Fibroblast of skin of left quadriceps (primary cell): ENCODE results near the gene TMTC2.
"Not testable (repeated sequence)": the region's sequence is repeated elsewhere in the genome, so short reads cannot be mapped to it uniquely, and the experiment has no call there.

Experiments used
- DNase-seq, 2 experiments: peaks; one replicate each; pipeline ENCODE4 v3.0.0-alpha.2; 2013; ENCODE audit warnings: low read depth in 2 of 2

TMTC2 gene

DNA sequence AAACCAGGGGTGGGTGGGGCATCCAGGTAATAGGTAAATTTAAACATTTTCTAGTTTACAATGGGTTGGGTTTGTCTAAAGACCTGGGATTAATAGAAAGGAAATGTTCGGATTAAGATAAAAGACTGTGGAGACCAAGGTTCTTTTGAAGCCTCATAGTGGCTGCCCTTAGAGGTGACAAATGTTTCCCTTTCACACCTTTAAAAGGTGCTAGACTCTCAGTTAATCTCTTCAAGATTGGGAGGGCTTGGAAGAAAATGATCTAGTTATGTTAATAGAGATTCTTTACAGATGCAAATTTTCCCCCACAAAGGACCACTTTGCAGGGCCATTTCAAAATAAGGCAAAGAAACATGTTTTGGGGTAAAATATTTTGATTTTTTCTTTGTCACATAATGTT is 39.0 kb downstream of the TMTC2 start:
- DNase-seq, result no peak

DNA sequence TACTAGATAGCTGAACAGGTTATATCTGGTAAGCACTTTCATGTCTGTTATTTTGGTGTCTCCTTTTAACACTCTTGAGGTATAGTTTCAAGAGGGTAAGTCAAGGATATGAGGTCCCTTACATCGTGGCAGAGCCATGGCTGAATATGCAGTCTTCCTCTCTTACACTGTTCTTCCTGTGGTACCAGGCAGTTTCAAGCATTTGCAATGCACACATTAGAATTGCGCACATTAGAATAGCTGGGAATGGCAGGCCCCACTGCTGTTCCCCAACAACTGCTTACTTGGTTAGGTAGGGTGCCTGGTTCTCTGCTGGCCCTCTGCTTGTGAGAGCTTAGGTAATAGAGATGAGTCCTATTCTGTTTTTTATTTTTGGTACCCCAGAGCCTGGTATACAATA is 41.2 kb downstream of the TMTC2 start:
- no peak for DNase-seq

GRCh38 chr12:82728710-82729109 is 42.0 kb downstream of the TMTC2 start:
- no peak for DNase-seq

GRCh38 chr12:82730953-82731459 is 44.3 kb downstream of the TMTC2 start:
- DNase-seq, result peak; percentile 12 to 15

GRCh38 chr12:82740129-82741000 is 53.7 kb downstream of the TMTC2 start:
- peak; percentile 46 to 47 for DNase-seq

DNA sequence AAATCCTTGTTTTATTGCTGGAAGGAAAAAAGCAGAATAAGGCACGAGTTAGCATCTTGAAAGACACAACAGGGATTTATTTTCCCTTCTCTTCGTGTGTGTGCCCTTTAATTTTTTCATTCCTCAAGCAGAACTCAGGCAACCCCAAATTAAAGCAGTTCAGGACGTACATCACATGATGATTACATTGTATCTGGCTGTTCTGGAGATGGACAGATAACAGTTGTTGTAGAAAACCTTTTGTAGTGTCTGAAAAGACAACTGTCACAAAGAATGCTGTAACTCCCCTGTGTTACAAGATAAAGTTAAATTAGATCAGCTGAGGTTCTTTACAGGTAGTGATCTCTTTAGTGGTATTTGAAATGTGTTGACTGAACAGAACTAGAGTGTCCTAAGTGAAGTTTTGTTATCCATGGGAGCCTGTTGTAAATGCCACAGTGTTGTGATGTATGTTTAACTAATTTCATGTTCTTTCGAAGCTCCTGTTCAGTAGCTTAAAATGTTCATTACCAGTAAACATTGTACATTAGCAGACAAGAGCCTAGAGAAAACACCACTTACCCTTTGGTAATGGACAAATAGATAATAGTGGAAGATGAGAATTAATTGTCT is 58.5 kb downstream of the TMTC2 start:
- no peak for DNase-seq

- no peak for DNase-seq
Measured at GRCh38 chr12:82745807-82746206, 59.1 kb downstream of the TMTC2 start.

GRCh38 chr12:82746668-82747067 is 60.0 kb downstream of the TMTC2 start:
- DNase-seq, result no peak

GRCh38 chr12:82749015-82749414 is 62.3 kb downstream of the TMTC2 start:
- DNase-seq, result no peak

GRCh38 chr12:82754856-82755255 is 68.2 kb downstream of the TMTC2 start:
- no peak for DNase-seq

DNA sequence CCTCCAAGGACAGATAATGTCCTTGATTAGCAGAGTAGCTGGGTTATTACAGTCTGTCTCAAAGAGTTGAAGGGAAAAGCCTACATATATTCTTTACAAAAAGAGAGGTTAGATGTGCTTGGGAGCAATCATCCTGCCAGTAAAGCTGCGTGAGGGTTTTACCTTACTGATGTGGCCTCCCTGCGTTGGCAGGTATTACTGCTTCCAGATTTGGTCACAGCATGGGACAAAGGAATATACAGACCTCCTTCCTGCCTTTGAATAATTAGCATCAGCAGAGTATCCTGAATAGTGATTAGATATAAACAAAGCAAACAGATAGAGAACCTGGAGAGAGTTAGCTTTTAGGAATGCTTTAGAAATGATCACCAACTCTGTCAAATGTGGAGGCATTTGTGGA is 69.6 kb downstream of the TMTC2 start:
- DNase-seq, result no peak

- DNase-seq, result no peak
Measured at GRCh38 chr12:82757059-82757458, 70.4 kb downstream of the TMTC2 start.

DNA sequence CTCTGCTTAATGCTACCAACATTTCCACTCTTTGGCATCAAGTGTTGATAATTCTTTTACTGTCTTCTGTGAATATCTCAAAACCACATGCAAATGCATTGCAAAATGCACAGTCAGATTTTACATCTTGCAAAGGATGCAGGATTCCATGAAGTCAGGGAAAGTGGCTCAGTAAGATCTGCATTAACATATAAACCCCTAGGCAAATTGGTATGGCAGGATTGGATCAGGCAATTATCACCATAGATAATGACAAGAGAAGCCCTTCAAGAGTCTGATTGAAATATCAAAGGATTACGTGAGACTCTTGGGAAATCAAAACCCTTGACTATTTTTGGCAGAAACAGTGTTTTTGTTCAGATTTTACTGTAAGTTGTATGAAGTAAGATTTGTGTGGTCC is 71.0 kb downstream of the TMTC2 start:
- DNase-seq, result no peak

DNA sequence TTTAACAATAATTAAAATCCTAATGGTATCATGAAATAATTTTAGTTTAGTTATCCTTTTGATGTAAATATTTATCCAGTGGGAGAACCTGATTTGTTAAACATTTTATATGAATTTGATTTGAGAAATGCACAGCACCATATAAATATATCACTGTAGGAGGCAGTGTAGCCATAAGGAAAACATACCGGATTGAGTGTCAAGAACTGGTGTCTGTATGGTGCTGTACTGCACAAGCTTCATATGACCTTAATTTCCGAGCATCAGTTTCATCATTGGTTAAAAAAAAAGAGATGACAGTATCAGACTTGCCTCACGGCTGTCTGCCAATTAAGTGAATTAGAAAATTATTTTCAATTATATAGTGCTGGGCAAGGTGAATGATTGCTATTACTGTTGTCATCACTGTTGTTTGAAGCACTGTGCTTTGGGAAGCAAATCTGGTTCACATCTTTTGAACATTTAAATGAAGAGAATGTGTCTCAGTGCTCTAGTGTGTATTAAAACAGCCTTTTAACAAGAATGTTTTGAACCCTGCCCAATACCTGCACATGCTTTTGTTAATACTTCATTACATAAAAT is 72.1 kb downstream of the TMTC2 start:
- peak; percentile 3 to 9 for DNase-seq

DNA sequence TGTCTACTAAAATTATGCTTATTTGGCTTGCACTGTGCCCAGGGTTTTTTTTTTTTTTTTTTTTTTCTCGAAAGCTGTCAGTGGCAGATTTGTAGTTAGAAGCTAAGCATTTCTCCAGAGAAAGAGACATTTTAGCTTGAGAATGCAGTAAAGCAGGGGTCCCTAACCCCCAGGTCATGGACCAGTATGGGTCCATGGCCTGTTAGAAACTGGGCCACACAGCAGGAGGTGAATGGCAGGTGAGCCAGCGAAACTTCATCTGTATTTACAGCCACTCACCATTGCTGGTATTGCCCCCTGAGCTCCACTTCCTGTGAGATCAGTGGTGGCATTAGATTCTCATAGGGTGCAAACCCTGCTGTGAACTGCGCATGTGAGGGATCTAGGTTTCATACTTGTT is 73.7 kb downstream of the TMTC2 start:
- DNase-seq, result no peak

DNA sequence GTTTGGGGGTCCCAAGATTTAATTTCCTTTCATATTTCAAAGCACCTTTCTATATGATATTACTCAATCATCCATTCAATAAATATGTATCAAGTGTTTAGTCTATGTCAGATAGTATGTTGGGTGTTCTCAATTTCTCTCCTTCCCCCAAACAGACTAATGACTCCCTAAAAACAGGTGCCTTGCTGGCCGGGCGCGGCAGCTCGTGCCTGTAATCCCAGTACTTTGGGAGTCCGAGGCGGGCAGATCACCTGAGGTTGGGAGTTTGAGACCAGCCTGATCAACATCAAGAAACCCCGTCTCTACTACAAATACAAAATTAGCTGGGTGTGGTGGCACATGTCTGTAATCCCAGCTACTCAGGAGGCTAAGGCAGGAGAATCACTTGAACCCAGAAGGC is 78.5 kb downstream of the TMTC2 start:
- DNase-seq, result not testable (repeated sequence)

- DNase-seq, result no peak
Measured at GRCh38 chr12:82765971-82766705, 79.4 kb downstream of the TMTC2 start.

- no peak for DNase-seq
Measured at GRCh38 chr12:82774666-82775065, 88.0 kb downstream of the TMTC2 start.

- DNase-seq, result no peak
Measured at GRCh38 chr12:82780517-82780916, 93.8 kb downstream of the TMTC2 start.

- no peak for DNase-seq
Measured at GRCh38 chr12:82781309-82781997, 94.7 kb downstream of the TMTC2 start.

DNA sequence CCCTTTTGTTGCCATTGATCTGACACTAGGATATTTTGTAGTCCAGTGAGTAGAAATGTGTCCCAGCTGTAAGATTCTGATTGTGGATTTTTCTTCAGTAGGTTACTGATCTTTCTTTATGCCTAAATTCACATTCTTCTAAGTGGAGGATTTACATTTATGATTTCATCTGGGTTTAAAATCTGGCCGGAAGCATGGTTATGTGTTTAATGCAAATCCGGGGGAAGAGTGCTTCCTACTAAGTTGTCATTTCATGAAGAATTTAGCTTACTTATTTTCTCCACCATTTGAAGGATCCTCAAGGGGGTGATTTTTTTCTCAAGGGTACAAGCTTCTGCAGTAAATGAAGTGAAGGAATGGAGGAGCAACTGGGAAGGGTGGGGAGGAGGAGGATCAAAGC is 96.7 kb downstream of the TMTC2 start:
- DNase-seq, result no peak

- no peak for DNase-seq
Measured at GRCh38 chr12:82787016-82787415, 100.3 kb downstream of the TMTC2 start.
